HG03064 (cell line): ENCODE results near the gene DDX5.

Source experiments
- ATAC-seq: cut with Tn5 transposase; IDR thresholded peaks from one replicate; pipeline ENCODE4 v1.9.1; 2021; ENCODE audit warnings: low read depth; ENCODE audit not compliant: unreplicated experiment

The DDX5 gene

DNA sequence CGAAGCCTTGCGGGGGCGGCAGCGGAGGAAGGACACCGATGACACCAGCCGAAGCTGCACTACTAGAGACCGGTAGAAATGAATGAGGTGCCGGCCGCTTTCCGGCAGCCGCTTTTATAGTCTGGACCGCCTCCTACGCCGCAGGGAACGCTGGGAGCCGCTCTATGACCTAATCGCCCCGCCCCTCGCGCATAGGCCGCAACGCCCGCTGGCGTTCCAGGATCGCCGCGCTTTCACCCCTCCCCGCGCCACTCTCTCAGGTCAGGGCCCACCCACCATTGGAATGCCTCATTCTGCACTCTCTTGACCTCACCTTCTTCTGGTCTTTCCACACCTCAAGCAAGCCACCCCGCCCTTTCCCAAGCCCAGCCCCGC lies at the start of gene DDX5:
TSS of gene DDX5 (minus strand) at position 89 of the 375 bp plus-strand sequence. CDS start 170 bp downstream, outside the sequence.
- peak; percentile 54 for ATAC-seq

DNA sequence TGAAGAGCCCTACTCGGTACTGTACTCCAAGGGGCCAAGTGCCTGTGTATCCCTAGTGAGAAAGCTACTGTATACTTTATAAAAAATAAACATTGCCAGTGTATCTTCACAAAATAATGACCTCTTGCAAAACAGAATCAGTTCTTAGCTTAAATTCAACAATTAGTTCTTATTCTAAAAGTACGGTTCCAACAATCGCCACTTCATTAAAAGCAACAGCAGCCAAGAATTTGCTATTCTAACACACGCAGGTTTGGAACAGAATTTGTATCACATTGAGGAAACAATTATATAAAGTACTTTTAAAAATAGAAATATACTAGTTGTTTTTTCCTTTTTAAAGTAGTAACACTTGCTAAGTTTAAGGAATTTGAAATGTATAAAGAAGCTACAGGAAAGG lies 49.2 kb upstream of the DDX5 start:
- ATAC-seq = no peak

DNA sequence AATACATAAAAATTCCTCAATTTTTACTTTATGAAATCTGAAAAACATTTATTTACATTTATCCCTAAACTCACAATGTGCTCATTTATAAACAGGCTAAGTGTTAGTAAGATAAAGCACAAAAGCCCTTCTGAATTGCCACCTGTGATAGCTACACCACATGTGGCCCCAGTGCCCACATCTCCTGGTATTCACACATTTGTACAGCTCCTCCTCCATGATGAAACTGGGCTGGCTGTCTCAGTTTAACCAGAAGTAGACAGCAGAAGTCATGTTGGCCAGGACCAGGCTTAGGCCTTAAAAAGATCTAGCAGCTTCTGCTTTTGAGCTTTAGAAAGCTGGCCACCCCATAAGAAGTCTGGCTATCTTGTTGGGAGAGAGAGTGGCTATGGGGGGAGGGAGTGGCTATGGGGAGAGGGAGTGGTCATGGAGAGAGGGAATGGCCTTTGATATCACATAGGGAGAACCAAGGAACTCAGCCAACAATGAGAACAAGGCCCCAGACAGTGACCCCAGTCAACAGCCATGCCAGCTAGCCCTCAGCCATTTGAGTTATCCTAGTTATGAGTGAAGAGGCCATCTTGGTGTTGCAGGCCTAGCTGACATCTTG lies 48.0 kb upstream of the DDX5 start:
- ATAC-seq = no peak

GRCh38 chr17:64551461-64551860 lies 45.4 kb upstream of the DDX5 start:
- no peak for ATAC-seq

DNA sequence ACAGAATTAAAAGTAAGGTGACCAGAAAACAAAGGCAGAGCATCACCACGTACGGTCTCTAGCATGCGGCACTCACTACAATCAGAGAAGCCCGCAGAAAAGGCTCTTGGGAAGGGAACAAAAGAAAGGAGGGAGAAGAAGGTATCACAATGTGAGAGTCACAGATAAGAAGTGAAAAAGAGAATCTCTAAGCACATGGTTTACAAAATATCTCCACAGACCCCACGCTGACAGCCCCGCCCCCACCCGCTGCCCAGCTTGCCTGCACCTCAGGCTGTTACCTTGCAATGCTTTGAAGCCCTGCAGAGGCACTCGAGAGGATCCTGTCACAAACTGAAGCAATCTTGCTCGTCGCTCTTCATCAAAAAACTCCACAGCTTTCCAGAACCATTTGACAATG lies 41.2 kb upstream of the DDX5 start:
- no peak for ATAC-seq

GRCh38 chr17:64546716-64547115 lies 40.6 kb upstream of the DDX5 start:
- ATAC-seq = no peak

- no peak for ATAC-seq
Measured at GRCh38 chr17:64544742-64545141, 38.7 kb upstream of the DDX5 start.

DNA sequence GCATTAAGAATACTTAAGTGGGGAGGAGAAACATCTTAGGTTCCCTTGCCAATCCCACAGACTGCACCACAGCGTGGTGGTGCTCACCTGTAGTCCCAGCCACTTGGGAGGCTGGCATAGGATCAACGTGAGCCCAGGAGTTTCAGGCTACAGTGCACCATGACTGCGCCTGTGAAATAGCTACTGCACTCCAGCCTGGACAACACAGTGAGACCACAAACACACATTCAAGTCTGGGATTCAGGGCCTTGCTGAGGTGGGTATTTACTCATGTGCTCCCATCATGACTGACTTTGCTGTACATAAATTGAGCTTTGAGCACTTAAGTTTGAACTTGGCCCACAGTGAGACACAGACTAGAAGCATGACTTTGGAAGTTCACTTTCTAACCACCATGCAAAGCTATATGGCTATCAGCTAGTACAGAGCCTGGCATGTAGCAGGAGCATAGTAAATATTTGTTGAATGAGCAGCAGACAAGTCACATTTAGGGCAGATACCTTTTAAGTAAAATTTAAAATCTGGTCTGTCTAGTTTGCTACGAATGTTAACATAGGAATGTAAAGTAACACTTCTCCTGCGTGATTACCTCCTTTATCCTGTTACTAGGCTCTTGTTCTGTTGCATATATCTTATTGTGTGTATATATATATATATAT lies 34.2 kb upstream of the DDX5 start:
- no peak for ATAC-seq

GRCh38 chr17:64538508-64539130 lies 32.5 kb upstream of the DDX5 start:
- no peak for ATAC-seq

- ATAC-seq = no peak
Measured at GRCh38 chr17:64537488-64537887, 31.4 kb upstream of the DDX5 start.

DNA sequence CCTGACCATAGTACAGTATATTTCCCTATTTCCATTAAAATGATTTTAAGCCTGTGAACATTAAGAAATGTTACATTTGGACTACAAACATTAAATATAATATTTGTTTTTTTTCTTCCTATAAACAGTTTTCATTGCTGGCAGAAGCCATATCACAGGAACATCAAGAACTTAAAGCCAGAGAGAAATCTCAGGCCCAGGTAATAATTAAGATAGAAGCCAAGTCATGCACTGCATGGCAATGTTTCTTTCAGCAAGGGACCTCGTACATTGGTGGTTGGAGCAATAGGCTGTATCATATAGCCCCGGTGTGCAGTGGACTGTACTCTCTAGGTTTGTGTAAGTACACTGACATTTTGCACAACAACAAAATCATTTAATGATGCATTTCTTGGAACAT lies 30.8 kb upstream of the DDX5 start:
- ATAC-seq = no peak

DNA sequence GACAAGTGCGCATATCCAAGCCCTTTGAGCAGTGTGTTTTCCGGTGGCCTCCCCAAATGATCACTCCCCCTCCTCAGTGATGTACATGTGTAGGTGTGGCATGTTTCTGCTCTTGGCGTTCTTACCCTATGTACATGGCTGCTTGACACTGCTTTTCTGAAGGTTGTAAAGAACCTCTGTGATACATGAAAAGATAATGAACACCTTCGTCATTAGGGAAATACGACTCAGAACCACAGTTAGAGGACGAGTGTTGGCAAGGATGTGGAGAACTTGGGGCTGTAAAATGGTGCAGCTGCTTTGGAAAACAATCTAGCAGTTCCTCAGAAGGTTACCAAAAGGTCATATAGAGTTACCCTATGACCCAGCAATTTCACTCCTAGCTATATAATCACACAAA lies 29.3 kb upstream of the DDX5 start:
- no peak for ATAC-seq

DNA sequence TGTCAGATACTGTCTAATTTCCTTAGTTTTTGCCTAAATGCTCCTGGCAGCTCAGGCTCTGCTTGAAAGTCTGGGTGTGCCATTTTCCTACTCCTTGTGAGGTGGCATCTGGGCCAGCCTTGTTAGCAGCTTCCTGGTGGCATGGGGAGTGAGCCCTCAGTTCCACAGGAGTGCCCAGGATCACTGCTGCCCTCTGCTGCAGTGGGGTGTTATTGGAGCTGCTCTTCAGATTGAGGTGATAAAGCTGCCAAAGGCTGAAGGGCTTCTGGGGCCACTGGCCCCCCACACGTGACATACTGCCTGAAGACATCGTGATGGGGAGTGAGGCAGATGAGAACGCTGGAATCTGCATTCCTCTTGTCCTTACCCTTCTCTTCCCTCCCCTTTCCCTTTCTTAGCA lies 28.1 kb upstream of the DDX5 start:
- no peak for ATAC-seq

- no peak for ATAC-seq
Measured at GRCh38 chr17:64533784-64534183, 27.7 kb upstream of the DDX5 start.

DNA sequence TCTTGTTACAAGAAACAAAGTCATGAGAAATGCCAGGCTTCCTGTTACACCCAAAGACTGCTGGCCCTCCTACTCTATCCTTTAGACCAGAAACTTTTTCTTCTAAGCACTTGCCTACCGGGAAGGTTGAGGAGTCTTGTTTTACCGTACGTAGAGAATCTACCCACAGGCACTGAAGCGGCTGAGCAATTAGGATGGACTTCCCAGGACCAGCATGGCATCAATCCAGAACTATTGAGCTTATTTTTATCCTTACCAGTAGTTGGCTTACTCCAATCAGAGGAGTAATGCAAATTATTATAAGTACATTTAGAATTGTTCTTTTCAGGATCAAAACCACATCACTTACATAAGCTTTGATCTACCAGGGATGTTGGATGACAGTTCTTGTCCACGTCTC lies 26.3 kb upstream of the DDX5 start:
- ATAC-seq = no peak

- ATAC-seq = no peak
Measured at GRCh38 chr17:64531955-64532371, 25.9 kb upstream of the DDX5 start.

DNA sequence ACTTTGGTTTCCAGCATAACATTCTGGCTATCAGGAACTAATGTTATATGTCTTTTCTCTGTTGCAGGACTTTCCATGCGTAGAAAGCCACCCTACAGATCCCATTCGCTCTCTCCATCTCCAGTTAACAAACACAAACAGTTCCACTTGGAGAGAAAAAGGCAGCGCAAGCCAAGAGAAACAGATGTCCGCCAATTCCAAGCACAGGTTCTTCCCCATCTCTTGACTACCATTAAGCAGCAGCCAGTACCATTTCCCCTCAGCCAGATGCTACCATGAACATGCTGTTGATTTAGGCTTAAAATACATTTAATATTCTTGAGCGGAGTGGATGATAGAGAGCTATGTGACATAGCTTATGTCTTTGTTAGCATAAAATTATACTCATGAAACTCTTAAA lies 23.1 kb upstream of the DDX5 start:
- ATAC-seq = no peak

- no peak for ATAC-seq
Measured at GRCh38 chr17:64527914-64528313, 21.8 kb upstream of the DDX5 start.

GRCh38 chr17:64520359-64520758 lies 14.3 kb upstream of the DDX5 start:
- ATAC-seq = no peak

DNA sequence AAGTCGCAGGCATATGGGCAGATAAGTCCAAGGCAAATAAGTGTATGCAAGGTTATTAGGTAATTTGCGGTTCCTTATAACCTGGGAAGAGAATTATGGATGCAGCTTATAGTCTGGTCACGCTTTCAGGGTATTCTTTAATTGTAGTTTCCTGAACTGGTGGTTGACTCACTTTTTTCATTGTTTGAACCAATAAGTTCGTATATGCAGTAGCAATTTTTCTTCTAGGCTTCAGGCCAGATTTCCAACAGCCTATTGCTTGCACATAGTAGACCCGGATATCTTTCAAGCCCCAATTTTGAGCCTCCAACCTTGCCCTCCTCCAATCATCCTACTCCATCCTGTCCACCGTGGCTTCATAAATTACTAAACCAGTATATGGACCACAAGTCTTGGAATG lies 13.5 kb upstream of the DDX5 start:
- no peak for ATAC-seq

DNA sequence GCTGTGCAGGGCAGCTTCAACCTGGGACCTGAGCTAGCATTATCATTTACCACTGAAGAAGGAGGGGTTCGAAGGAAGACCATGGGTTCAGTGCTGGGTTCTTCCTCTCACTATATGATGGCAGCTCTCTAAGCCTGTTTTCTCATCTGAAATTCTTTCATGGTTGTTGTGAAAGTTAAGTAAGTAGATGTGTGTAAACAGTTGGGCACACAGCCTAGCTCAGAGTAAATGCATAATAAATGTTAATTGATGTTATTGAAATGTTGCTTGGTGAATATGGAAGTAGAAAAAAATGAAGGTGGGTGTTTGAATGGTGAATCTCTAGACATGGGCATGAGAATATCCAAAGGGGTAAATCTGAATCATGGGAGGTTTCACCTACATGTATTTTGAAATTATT lies 9.7 kb upstream of the DDX5 start:
- no peak for ATAC-seq

GRCh38 chr17:64515419-64515818 lies 9.3 kb upstream of the DDX5 start:
- ATAC-seq = no peak
